GM12878 (cell line): ENCODE measurements around the gene HPSE2.

Source experiments
- POLR2A ChIP-seq: IDR thresholded peaks from 2 replicates; pipeline ENCODE4 v1.6.1; 2011; ENCODE audit warnings: low read depth, mild to moderate bottlenecking, low read length
- ZNF24 ChIP-seq: fragments of 450-650 bp; IDR thresholded peaks from 2 replicates; pipeline ENCODE4 v1.6.1; 2017; ENCODE audit warnings: antibody characterized with exemption, mild to moderate bottlenecking
- TF ChIP-seq, protein P1 (sequence below), 3 experiments: IDR thresholded peaks in 2 of 3; conservative IDR thresholded peaks in 1 of 3; 2 replicates each; pipeline ENCODE4 v1.5.1; 2011; ENCODE audit warnings: low read depth in 3 of 3, low read length in 3 of 3, mild to moderate bottlenecking in 3 of 3, control low read depth in 2 of 3, moderate library complexity in 2 of 3, inconsistent platforms in 1 of 3, mixed read lengths in 1 of 3; ENCODE audit not compliant: control insufficient read depth in 2 of 3, insufficient read depth in 1 of 3; ENCODE audit errors: extremely low read depth in 1 of 3

DNA sequence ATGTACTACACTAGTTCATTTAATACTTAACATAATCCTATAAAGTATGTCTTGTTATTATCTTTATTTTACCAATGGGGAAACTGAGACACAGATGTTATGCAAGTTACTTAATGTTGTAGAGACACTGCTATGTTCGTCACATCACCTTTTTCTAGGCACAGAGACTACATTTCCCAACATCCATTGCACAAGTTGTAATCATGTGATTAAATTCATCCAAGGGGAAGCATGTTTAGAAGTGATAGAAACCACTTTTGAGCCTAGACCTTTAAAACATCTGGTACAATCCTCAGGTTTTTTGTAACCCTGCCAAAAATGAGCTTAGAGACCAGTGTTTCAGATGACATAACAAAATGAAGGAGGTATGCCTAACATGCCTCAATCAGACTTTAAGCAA, 402.1 kb downstream of the HPSE2 start:
- TF ChIP-seq, protein P1, sequence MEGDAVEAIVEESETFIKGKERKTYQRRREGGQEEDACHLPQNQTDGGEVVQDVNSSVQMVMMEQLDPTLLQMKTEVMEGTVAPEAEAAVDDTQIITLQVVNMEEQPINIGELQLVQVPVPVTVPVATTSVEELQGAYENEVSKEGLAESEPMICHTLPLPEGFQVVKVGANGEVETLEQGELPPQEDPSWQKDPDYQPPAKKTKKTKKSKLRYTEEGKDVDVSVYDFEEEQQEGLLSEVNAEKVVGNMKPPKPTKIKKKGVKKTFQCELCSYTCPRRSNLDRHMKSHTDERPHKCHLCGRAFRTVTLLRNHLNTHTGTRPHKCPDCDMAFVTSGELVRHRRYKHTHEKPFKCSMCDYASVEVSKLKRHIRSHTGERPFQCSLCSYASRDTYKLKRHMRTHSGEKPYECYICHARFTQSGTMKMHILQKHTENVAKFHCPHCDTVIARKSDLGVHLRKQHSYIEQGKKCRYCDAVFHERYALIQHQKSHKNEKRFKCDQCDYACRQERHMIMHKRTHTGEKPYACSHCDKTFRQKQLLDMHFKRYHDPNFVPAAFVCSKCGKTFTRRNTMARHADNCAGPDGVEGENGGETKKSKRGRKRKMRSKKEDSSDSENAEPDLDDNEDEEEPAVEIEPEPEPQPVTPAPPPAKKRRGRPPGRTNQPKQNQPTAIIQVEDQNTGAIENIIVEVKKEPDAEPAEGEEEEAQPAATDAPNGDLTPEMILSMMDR (IDR thresholded peaks at IDR 0.05 in 2 of 3, conservative IDR thresholded peaks at IDR 0.05 in 1 of 3; ENCODE audit: control insufficient read depth in 2 of 3, extremely low read depth in 1 of 3, insufficient read depth in 1 of 3, low read depth in 3 of 3, low read length in 3 of 3) = no peak
- no peak for TF ChIP-seq POLR2A
- no peak for TF ChIP-seq ZNF24
